ENCODE data around the gene IRF2BP1. TPM values are rescaled to one million over a fixed set of nuclear protein-coding genes. Genes with fewer than 3 reads are reported as not detected.
"Not testable (repeated sequence)": the region's sequence is repeated elsewhere in the genome, so short reads cannot be mapped to it uniquely, and the experiment has no call there.

The IRF2BP1 gene
- total RNA-seq, 1 donor from 2014 or later = 9.8 TPM

- H3K27me3 ChIP-seq = no peaks in the 10 kb centered on the region
- peaks cover 2% of the 10 kb centered on the region for H3K9me3 Mint-ChIP-seq
Observed at GRCh38 chr19:45873219-45873772, 12.6 kb downstream of the IRF2BP1 start.

GRCh38 chr19:45872095-45872919, 13.6 kb downstream of the IRF2BP1 start:
- H3K9me3 Mint-ChIP-seq = peaks cover 2% of the 10 kb centered on the region
- H3K4me1 Mint-ChIP-seq = peaks cover 29% of the 10 kb centered on the region
- no peaks in the 10 kb centered on the region for H3K36me3 Mint-ChIP-seq
- H3K4me1 ChIP-seq = peaks cover 12% of the 10 kb centered on the region
- H3K27me3 Mint-ChIP-seq (ENCODE audit: insufficient read depth, low read depth) = peaks cover 17% of the 10 kb centered on the region
- H3K4me2 ChIP-seq = no peak overlapping the region
- TF ChIP-seq EZH2phosphoT487 (IDR thresholded peaks at IDR 0.05) (no peak), CTCF (IDR thresholded peaks at IDR 0.05) (no peak), EZH2 (IDR thresholded peaks at IDR 0.05) (no peak)
- no peaks in the 10 kb centered on the region for H4K20me1 ChIP-seq (ENCODE audit: low read depth)
- no peak overlapping the region for H3K27ac Mint-ChIP-seq
- H3K4me3 ChIP-seq = no peak overlapping the region
- no peak for DNase-seq (ENCODE audit: low spot score)
- H3K79me2 ChIP-seq (ENCODE audit: low read depth) = peaks cover 5% of the 10 kb centered on the region
- no peak overlapping the region for H3K27ac ChIP-seq
- no peaks in the 10 kb centered on the region for H3F3A ChIP-seq (ENCODE audit: low read depth)
- no peaks in the 10 kb centered on the region for H3K36me3 ChIP-seq
- H2AFZ ChIP-seq (replicated peaks) = no peak overlapping the region
- no peak overlapping the region for H3K4me3 Mint-ChIP-seq
- H3K9me3 ChIP-seq (ENCODE audit: low read depth) = no peaks in the 10 kb centered on the region
- no peaks in the 10 kb centered on the region for H3K27me3 ChIP-seq
- no peak overlapping the region for H3K9ac ChIP-seq

More at GRCh38 chr19:45873219-45873772, 12.6 kb downstream of the IRF2BP1 start:
- TF ChIP-seq EZH2phosphoT487 (IDR thresholded peaks at IDR 0.05) (no peak), CTCF (IDR thresholded peaks at IDR 0.05) (no peak), EZH2 (IDR thresholded peaks at IDR 0.05) (no peak)
- peaks cover 12% of the 10 kb centered on the region for H3K4me1 ChIP-seq
- no peak overlapping the region for H3K27ac ChIP-seq
- H2AFZ ChIP-seq (replicated peaks) = no peak overlapping the region
- no peak overlapping the region for H3K4me2 ChIP-seq
- H3K4me3 Mint-ChIP-seq = peak overlapping the region; percentile 46
- no peak for DNase-seq (ENCODE audit: low spot score)
- no peaks in the 10 kb centered on the region for H3K36me3 Mint-ChIP-seq
- H3F3A ChIP-seq (ENCODE audit: low read depth) = no peaks in the 10 kb centered on the region
- no peak overlapping the region for H3K27ac Mint-ChIP-seq
- no peak overlapping the region for H3K4me3 ChIP-seq
- H3K4me1 Mint-ChIP-seq = peaks cover 35% of the 10 kb centered on the region
- H3K36me3 ChIP-seq = no peaks in the 10 kb centered on the region
- H3K9ac ChIP-seq = no peak overlapping the region
- H4K20me1 ChIP-seq (ENCODE audit: low read depth) = no peaks in the 10 kb centered on the region
- H3K27me3 Mint-ChIP-seq (ENCODE audit: insufficient read depth, low read depth) = peaks cover 12% of the 10 kb centered on the region
- peaks cover 5% of the 10 kb centered on the region for H3K79me2 ChIP-seq (ENCODE audit: low read depth)
- H3K9me3 ChIP-seq (ENCODE audit: low read depth) = no peaks in the 10 kb centered on the region

- Histone ChIP-seq H4K20me1 (ENCODE audit: low read depth) (no peaks in the 10 kb centered on the region), H2AFZ (replicated peaks) (no peak overlapping the region), H3K36me3 (no peaks in the 10 kb centered on the region), H3K9ac (no peak overlapping the region), H3K4me1 (no peaks in the 10 kb centered on the region), H3K4me2 (no peak overlapping the region), H3K27ac (no peak overlapping the region), H3K4me3 (no peak overlapping the region), H3K9me3 (ENCODE audit: low read depth) (no peaks in the 10 kb centered on the region), H3K27me3 (no peaks in the 10 kb centered on the region), H3K79me2 (ENCODE audit: low read depth) (peaks cover 6% of the 10 kb centered on the region), H3F3A (ENCODE audit: low read depth) (peaks cover 2% of the 10 kb centered on the region)
- no peak for DNase-seq (ENCODE audit: low spot score)
- Mint-ChIP-seq H3K4me3 (no peak overlapping the region), H3K9me3 (peaks cover 2% of the 10 kb centered on the region), H3K36me3 (no peaks in the 10 kb centered on the region), H3K27me3 (ENCODE audit: insufficient read depth, low read depth) (peaks cover 27% of the 10 kb centered on the region), H3K4me1 (peaks cover 19% of the 10 kb centered on the region), H3K27ac (no peak overlapping the region)
- TF ChIP-seq CTCF (IDR thresholded peaks at IDR 0.05) (no peak), EZH2 (IDR thresholded peaks at IDR 0.05) (no peak), EZH2phosphoT487 (IDR thresholded peaks at IDR 0.05) (no peak)
Observed at GRCh38 chr19:45870798-45871197, 15.1 kb downstream of the IRF2BP1 start.

GRCh38 chr19:45867241-45867640, 18.7 kb downstream of the IRF2BP1 start:
- not testable (repeated sequence) for H3K36me3 Mint-ChIP-seq; H3K4me1 Mint-ChIP-seq; H3K9ac ChIP-seq; H3K4me2 ChIP-seq; H3K9me3 ChIP-seq (ENCODE audit: low read depth); H2AFZ ChIP-seq (replicated peaks); H3K9me3 Mint-ChIP-seq; H3K27me3 ChIP-seq; H3K4me1 ChIP-seq; H3K36me3 ChIP-seq; DNase-seq (ENCODE audit: low spot score); H3K4me3 ChIP-seq; H4K20me1 ChIP-seq (ENCODE audit: low read depth); H3K4me3 Mint-ChIP-seq; H3K27ac ChIP-seq; H3K27ac Mint-ChIP-seq
- peaks cover 24% of the 10 kb centered on the region for H3K79me2 ChIP-seq (ENCODE audit: low read depth)
- peaks cover 46% of the 10 kb centered on the region for H3K27me3 Mint-ChIP-seq (ENCODE audit: insufficient read depth, low read depth)
- H3F3A ChIP-seq (ENCODE audit: low read depth) = peaks cover 18% of the 10 kb centered on the region
